ENCODE results near the gene RGL3.

The RGL3 gene

DNA sequence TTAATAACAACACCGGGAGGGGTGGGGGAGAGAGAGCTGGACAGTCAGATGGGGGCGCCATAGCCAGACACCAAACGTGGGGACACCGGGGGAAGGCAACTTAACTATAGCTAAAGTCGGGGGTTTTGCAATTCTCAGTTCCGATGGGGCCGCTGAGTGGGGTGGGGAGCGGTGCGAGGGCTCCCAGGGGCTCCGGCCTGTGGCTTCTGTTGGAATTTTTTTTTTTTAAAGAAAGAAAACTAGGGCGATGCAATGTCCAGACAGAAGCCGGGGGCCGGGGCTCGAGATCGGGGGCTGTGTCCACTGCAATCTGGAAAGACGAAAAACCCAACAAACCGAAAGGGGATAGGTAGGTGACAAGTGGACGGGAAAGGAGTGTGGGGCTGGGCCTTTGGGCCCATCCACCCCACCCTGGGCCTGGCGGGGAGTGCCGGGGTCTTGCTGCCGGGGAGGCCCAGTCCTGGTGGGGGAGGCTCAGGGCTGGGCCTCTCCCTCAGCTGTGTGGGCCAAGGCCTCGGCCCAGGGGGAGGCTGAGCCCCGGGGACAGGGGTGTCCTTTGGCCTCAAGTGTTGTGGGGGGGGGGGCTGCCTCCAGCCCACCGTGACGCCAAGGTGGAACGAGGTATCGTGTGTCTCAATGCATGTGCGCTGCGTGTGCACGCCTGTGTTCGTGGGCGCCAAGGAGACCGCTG lies 33.7 kb upstream of the RGL3 start:
- H3F3A ChIP-seq (ENCODE audit: insufficient read depth, low read length): no peaks in the 10 kb centered on the region
- H3K4me3 ChIP-seq (ENCODE audit: low read depth, low read length, poor library complexity, severe bottlenecking): no peak overlapping the region
- no peak overlapping the region for H3K27ac ChIP-seq (ENCODE audit: low read depth, low read length, poor library complexity, severe bottlenecking)
- no peaks in the 10 kb centered on the region for H3K79me2 ChIP-seq (ENCODE audit: insufficient read depth, low read length)
- TF ChIP-seq EZH2 (IDR thresholded peaks at IDR 0.05; ENCODE audit: borderline replicate concordance, low read length) (no peak), CTCF (IDR thresholded peaks at IDR 0.05; ENCODE audit: low read length) (peak; percentile 55)
- H3K9me2 ChIP-seq (ENCODE audit: low read depth, low read length): no peaks in the 10 kb centered on the region
- 0 out of 2 replicates have a peak, but pooled peaks cover 4% of the 10 kb centered on the region for H3K27me3 ChIP-seq (ENCODE audit: insufficient read depth, low read length)
- H3K4me2 ChIP-seq (ENCODE audit: low read length): no peak overlapping the region
- no peaks in the 10 kb centered on the region for H3K9me3 ChIP-seq (ENCODE audit: low read length)
- peaks cover 28% of the 10 kb centered on the region for H3K36me3 ChIP-seq (ENCODE audit: insufficient read depth, low read length)
- H3K9ac ChIP-seq (ENCODE audit: low read length): no peak overlapping the region
- no peaks in the 10 kb centered on the region for H4K20me1 ChIP-seq (ENCODE audit: insufficient read depth, low read length)
- no peak overlapping the region for H2AFZ ChIP-seq (ENCODE audit: low read length)
- H3K4me1 ChIP-seq (ENCODE audit: insufficient read depth, low read length, severe bottlenecking): peaks cover 14% of the 10 kb centered on the region

GRCh38 chr19:11451871-11452619 lies 32.9 kb upstream of the RGL3 start:
- Histone ChIP-seq H3K36me3 (ENCODE audit: insufficient read depth, low read length) (peaks cover 35% of the 10 kb centered on the region), H4K20me1 (ENCODE audit: insufficient read depth, low read length) (no peaks in the 10 kb centered on the region), H3K27me3 (ENCODE audit: insufficient read depth, low read length) (no peaks in the 10 kb centered on the region), H3K9me3 (ENCODE audit: low read length) (no peaks in the 10 kb centered on the region), H3K4me3 (ENCODE audit: low read depth, low read length, poor library complexity, severe bottlenecking) (no peak overlapping the region), H2AFZ (ENCODE audit: low read length) (no peak overlapping the region), H3K4me2 (ENCODE audit: low read length) (no peak overlapping the region), H3K9me2 (ENCODE audit: low read depth, low read length) (no peaks in the 10 kb centered on the region), H3K27ac (ENCODE audit: low read depth, low read length, poor library complexity, severe bottlenecking) (no peak overlapping the region), H3K9ac (ENCODE audit: low read length) (no peak overlapping the region), H3K4me1 (ENCODE audit: insufficient read depth, low read length, severe bottlenecking) (peaks cover 14% of the 10 kb centered on the region), H3F3A (ENCODE audit: insufficient read depth, low read length) (no peaks in the 10 kb centered on the region), H3K79me2 (ENCODE audit: insufficient read depth, low read length) (no peaks in the 10 kb centered on the region)
- no peak for TF ChIP-seq EZH2 (IDR thresholded peaks at IDR 0.05; ENCODE audit: borderline replicate concordance, low read length)
- no peak for TF ChIP-seq CTCF (IDR thresholded peaks at IDR 0.05; ENCODE audit: low read length)

DNA sequence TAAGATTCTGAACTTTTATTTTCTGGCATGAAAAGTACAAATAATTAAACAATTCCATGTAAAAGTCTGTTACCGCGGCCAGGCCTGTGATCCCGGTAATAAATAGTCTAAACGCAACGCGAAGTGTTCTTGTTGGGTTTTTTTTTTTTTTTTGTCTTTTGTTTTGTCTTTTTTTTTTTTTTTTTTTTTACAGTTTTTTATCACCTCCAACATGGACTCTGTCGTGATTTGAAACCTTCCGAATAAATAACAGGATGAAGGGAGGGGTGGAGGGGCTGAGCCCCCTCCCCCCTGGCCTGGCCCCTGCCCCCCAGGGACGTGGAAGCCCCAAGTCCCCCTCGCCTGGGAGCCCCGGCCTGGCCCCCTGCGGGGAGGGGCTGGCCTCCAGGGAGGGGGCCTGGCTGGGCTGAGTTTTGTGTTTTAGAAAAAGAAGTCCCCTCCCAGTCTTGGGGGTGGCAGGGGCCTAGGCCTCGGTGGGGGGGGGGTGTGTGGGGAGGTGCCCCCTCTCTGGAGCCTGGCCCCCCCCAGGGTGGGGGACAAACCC lies 32.3 kb upstream of the RGL3 start:
- no peak overlapping the region for H3K27ac ChIP-seq (ENCODE audit: low read depth, low read length, poor library complexity, severe bottlenecking)
- no peaks in the 10 kb centered on the region for H3K9me3 ChIP-seq (ENCODE audit: low read length)
- no peak overlapping the region for H3K4me2 ChIP-seq (ENCODE audit: low read length)
- no peak overlapping the region for H2AFZ ChIP-seq (ENCODE audit: low read length)
- peaks cover 14% of the 10 kb centered on the region for H3K4me1 ChIP-seq (ENCODE audit: insufficient read depth, low read length, severe bottlenecking)
- H3F3A ChIP-seq (ENCODE audit: insufficient read depth, low read length): no peaks in the 10 kb centered on the region
- no peaks in the 10 kb centered on the region for H3K9me2 ChIP-seq (ENCODE audit: low read depth, low read length)
- no peak overlapping the region for H3K4me3 ChIP-seq (ENCODE audit: low read depth, low read length, poor library complexity, severe bottlenecking)
- no peaks in the 10 kb centered on the region for H4K20me1 ChIP-seq (ENCODE audit: insufficient read depth, low read length)
- no peak for TF ChIP-seq EZH2 (IDR thresholded peaks at IDR 0.05; ENCODE audit: borderline replicate concordance, low read length)
- no peak for TF ChIP-seq CTCF (IDR thresholded peaks at IDR 0.05; ENCODE audit: low read length)
- H3K79me2 ChIP-seq (ENCODE audit: insufficient read depth, low read length): no peaks in the 10 kb centered on the region
- peaks cover 38% of the 10 kb centered on the region for H3K36me3 ChIP-seq (ENCODE audit: insufficient read depth, low read length)
- no peaks in the 10 kb centered on the region for H3K27me3 ChIP-seq (ENCODE audit: insufficient read depth, low read length)
- H3K9ac ChIP-seq (ENCODE audit: low read length): no peak overlapping the region

Data from OCI-LY1 (cell line).